ENCODE results near the gene DNAJC8.

DNA sequence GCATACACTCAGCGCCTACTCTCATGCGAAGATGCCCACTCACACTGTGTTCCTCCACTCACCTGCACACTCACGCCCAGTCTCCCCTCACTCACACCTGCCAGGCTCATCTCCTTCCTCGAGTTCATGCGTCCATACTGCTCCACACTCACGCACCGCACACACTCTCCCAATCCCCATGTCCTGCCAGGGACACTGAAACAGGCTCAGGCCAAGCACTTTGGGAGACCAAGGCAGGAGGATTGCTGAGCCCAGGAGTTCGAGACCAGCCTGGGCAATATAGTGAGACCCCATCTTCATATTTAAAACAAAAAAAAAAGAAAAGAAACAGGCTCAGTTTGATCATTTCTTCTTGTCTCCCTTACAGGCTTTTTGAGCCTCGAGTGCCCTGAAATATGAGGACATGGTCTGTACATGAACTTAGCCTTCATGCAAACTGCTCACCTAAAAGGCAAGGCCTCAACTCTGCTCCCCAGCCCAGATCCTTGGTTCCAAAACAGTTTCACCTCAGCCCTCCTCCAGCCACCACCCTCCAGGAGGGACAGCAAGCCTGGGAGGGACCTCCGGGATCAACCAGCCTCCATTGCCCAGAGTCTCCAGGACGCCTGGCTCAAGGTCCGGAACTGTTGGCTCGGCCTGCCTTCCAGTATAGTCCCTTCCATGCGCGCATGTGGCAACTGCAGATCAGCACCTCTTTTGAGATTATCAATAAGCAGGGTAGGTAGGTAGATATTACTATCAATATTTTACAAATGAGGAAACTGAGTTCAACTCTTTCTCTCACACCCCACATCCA is 53.9 kb downstream of the DNAJC8 start:
- TF ChIP-seq, protein P1, sequence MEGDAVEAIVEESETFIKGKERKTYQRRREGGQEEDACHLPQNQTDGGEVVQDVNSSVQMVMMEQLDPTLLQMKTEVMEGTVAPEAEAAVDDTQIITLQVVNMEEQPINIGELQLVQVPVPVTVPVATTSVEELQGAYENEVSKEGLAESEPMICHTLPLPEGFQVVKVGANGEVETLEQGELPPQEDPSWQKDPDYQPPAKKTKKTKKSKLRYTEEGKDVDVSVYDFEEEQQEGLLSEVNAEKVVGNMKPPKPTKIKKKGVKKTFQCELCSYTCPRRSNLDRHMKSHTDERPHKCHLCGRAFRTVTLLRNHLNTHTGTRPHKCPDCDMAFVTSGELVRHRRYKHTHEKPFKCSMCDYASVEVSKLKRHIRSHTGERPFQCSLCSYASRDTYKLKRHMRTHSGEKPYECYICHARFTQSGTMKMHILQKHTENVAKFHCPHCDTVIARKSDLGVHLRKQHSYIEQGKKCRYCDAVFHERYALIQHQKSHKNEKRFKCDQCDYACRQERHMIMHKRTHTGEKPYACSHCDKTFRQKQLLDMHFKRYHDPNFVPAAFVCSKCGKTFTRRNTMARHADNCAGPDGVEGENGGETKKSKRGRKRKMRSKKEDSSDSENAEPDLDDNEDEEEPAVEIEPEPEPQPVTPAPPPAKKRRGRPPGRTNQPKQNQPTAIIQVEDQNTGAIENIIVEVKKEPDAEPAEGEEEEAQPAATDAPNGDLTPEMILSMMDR (IDR thresholded peaks at IDR 0.05; ENCODE audit: low read depth, low read length, poor library complexity, severe bottlenecking) = no peak
- TF ChIP-seq EZH2phosphoT487 (IDR thresholded peaks at IDR 0.05; ENCODE audit: borderline replicate concordance, low read length) = no peak

Measured in DOHH2 (cell line).